GM23338 (cell line): ENCODE results near the gene ERF. TPM values are rescaled to one million over a fixed set of nuclear protein-coding genes. Genes with fewer than 3 reads are reported as not detected.

ENCODE experiments used
- polyA plus RNA-seq: library from polyadenylated mRNA; unstranded; fragments of >200 nt; fragmentation: Nextera tagmentation; extraction: Ambion mirVana; gene quantifications from 2 replicates; pipeline ENCODE4 v1.2.1, GENCODE V29; 2016
- total RNA-seq: library from RNA; depleted of rRNA; stranded (reverse); fragments of >200 nt; shearing (Covaris generic); gene quantifications from 2 replicates; pipeline ENCODE4 v1.2.3, GENCODE V29; 2014
- TF ChIP-seq, protein P1 (sequence below): fragments of 250-450 bp; sonication (Bioruptor Pico); IDR thresholded peaks from 2 replicates; pipeline ENCODE4 v1.5.0; 2020; ENCODE audit warnings: mild to moderate bottlenecking, moderate library complexity
- TF ChIP-seq, protein P2 (sequence below), 2 experiments: fragments of 200-600 bp in 1 of 2; sonication (generic) in 1 of 2; conservative IDR thresholded peaks; 2 replicates each; pipeline versions ENCODE4 v1.5.1 to v1.6.1; 2016 to 2017; ENCODE audit warnings: antibody characterized with exemption in 2 of 2, low read depth in 2 of 2, mild to moderate bottlenecking in 2 of 2, moderate library complexity in 1 of 2
- TF ChIP-seq, protein P3 (sequence below): IDR thresholded peaks from one replicate; pipeline ENCODE4 v1.6.1; 2018; ENCODE audit warnings: antibody characterized with exemption; ENCODE audit not compliant: unreplicated experiment

The ERF gene
- total and polyA plus RNA-seq, 2 experiments from 2014 or later = 29.4 to 49.4 TPM

DNA sequence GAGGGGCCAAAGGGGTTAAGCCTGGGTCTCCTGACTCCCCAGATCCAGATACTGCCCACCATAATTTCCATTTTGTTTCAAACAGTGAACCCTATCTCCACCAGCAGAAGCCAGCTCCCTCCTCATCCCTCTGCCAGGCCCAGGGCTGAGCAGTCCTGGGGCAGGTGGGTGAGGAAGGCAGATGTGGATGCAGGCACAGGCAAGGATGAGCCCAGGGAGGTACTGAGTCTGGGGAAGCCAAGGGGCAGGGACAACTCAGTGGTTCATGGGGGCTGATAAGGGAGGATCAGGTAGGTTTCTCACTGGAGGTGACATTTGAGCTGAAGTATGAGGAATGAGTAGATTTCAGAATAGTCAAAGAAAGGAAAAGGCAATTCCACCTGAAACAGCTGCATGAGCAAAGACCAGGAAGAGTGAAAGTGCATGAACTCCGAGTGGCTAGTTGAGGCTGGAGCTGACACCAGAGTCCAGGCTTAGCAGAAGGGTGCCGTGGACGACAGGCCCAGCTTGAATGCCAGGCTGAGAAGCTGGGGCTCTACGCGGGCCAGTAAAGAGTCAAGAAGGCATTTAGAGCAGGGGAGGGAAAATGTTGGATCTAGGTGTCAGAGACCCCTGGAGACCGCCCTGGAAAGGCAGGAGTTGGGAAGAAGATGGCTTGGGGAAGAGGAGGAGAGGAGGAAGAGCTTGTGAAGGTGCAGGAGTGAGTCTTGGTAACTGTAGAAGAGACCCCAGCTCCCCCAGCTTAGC lies 24.4 kb upstream of the ERF start (continued):
- TF ChIP-seq, protein P1, sequence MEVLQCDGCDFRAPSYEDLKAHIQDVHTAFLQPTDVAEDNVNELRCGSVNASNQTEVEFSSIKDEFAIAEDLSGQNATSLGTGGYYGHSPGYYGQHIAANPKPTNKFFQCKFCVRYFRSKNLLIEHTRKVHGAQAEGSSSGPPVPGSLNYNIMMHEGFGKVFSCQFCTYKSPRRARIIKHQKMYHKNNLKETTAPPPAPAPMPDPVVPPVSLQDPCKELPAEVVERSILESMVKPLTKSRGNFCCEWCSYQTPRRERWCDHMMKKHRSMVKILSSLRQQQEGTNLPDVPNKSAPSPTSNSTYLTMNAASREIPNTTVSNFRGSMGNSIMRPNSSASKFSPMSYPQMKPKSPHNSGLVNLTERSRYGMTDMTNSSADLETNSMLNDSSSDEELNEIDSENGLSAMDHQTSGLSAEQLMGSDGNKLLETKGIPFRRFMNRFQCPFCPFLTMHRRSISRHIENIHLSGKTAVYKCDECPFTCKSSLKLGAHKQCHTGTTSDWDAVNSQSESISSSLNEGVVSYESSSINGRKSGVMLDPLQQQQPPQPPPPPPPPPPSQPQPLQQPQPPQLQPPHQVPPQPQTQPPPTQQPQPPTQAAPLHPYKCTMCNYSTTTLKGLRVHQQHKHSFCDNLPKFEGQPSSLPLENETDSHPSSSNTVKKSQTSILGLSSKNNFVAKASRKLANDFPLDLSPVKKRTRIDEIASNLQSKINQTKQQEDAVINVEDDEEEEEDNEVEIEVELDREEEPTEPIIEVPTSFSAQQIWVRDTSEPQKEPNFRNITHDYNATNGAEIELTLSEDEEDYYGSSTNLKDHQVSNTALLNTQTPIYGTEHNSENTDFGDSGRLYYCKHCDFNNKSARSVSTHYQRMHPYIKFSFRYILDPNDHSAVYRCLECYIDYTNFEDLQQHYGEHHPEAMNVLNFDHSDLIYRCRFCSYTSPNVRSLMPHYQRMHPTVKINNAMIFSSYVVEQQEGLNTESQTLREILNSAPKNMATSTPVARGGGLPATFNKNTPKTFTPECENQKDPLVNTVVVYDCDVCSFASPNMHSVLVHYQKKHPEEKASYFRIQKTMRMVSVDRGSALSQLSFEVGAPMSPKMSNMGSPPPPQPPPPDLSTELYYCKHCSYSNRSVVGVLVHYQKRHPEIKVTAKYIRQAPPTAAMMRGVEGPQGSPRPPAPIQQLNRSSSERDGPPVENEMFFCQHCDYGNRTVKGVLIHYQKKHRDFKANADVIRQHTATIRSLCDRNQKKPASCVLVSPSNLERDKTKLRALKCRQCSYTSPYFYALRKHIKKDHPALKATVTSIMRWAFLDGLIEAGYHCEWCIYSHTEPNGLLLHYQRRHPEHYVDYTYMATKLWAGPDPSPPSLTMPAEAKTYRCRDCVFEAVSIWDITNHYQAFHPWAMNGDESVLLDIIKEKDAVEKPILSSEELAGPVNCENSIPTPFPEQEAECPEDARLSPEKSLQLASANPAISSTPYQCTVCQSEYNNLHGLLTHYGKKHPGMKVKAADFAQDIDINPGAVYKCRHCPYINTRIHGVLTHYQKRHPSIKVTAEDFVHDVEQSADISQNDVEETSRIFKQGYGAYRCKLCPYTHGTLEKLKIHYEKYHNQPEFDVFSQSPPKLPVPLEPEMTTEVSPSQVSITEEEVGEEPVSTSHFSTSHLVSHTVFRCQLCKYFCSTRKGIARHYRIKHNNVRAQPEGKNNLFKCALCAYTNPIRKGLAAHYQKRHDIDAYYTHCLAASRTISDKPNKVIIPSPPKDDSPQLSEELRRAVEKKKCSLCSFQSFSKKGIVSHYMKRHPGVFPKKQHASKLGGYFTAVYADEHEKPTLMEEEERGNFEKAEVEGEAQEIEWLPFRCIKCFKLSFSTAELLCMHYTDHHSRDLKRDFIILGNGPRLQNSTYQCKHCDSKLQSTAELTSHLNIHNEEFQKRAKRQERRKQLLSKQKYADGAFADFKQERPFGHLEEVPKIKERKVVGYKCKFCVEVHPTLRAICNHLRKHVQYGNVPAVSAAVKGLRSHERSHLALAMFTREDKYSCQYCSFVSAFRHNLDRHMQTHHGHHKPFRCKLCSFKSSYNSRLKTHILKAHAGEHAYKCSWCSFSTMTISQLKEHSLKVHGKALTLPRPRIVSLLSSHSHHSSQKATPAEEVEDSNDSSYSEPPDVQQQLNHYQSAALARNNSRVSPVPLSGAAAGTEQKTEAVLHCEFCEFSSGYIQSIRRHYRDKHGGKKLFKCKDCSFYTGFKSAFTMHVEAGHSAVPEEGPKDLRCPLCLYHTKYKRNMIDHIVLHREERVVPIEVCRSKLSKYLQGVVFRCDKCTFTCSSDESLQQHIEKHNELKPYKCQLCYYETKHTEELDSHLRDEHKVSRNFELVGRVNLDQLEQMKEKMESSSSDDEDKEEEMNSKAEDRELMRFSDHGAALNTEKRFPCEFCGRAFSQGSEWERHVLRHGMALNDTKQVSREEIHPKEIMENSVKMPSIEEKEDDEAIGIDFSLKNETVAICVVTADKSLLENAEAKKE (CRISPR knock-in tag) = no peak
- TF ChIP-seq, protein P2, sequence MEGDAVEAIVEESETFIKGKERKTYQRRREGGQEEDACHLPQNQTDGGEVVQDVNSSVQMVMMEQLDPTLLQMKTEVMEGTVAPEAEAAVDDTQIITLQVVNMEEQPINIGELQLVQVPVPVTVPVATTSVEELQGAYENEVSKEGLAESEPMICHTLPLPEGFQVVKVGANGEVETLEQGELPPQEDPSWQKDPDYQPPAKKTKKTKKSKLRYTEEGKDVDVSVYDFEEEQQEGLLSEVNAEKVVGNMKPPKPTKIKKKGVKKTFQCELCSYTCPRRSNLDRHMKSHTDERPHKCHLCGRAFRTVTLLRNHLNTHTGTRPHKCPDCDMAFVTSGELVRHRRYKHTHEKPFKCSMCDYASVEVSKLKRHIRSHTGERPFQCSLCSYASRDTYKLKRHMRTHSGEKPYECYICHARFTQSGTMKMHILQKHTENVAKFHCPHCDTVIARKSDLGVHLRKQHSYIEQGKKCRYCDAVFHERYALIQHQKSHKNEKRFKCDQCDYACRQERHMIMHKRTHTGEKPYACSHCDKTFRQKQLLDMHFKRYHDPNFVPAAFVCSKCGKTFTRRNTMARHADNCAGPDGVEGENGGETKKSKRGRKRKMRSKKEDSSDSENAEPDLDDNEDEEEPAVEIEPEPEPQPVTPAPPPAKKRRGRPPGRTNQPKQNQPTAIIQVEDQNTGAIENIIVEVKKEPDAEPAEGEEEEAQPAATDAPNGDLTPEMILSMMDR (conservative IDR thresholded peaks at IDR 0.05; ENCODE audit: low read depth in 2 of 2) = no peak
- TF ChIP-seq, protein P3, sequence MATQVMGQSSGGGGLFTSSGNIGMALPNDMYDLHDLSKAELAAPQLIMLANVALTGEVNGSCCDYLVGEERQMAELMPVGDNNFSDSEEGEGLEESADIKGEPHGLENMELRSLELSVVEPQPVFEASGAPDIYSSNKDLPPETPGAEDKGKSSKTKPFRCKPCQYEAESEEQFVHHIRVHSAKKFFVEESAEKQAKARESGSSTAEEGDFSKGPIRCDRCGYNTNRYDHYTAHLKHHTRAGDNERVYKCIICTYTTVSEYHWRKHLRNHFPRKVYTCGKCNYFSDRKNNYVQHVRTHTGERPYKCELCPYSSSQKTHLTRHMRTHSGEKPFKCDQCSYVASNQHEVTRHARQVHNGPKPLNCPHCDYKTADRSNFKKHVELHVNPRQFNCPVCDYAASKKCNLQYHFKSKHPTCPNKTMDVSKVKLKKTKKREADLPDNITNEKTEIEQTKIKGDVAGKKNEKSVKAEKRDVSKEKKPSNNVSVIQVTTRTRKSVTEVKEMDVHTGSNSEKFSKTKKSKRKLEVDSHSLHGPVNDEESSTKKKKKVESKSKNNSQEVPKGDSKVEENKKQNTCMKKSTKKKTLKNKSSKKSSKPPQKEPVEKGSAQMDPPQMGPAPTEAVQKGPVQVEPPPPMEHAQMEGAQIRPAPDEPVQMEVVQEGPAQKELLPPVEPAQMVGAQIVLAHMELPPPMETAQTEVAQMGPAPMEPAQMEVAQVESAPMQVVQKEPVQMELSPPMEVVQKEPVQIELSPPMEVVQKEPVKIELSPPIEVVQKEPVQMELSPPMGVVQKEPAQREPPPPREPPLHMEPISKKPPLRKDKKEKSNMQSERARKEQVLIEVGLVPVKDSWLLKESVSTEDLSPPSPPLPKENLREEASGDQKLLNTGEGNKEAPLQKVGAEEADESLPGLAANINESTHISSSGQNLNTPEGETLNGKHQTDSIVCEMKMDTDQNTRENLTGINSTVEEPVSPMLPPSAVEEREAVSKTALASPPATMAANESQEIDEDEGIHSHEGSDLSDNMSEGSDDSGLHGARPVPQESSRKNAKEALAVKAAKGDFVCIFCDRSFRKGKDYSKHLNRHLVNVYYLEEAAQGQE = no peak
